Caco-2 (cell line): ENCODE results near the gene ZP4. TPM values are rescaled to one million over a fixed set of nuclear protein-coding genes. Genes with fewer than 3 reads are reported as not detected.

Experiments
- BruUV-seq: library from RNA; stranded (reverse); fragments of 400-500 nt; replicated peaks from 2 replicates; lab custom pipeline; 2021; lab: Mats Ljungman, UMichigan
- CTCF ChIA-PET: fragments of 300-600 bp; sonication (Branson Sonifier 250); formaldehyde crosslinking; loops from one replicate; lab custom pipeline; 2022; ENCODE audit warnings: antibody characterized with exemption; lab: Charles Lee
- POLR2A ChIA-PET: fragments of 300-600 bp; sonication (Branson Sonifier 250); formaldehyde crosslinking; loops from one replicate; lab custom pipeline; 2022; ENCODE audit warnings: antibody characterized with exemption; lab: Charles Lee
- DNase-seq, 2 experiments: peaks; one replicate each; pipeline versions ENCODE4 v3.0.0 to v3.0.0-alpha.2; 2020 to 2022
- H3K27me3 ChIP-seq: replicated peaks from 2 replicates; pipeline ENCODE4 v1.6.0; 2011; ENCODE audit warnings: low read length; ENCODE audit not compliant: control insufficient read depth, insufficient read depth
- H3K36me3 ChIP-seq: 2 replicates; pipeline ENCODE4 v1.5.1; 2011; ENCODE audit warnings: low read length; ENCODE audit not compliant: control insufficient read depth, insufficient read depth
- H3K4me1 ChIP-seq: fragments of 250-450 bp; sonication (Bioruptor Pico); 2 replicates; pipeline ENCODE4 v1.5.1; 2020; ENCODE audit warnings: mild to moderate bottlenecking
- H3K4me3 ChIP-seq: 2 replicates; pipeline ENCODE4 v1.5.1; 2011; ENCODE audit warnings: low read depth, mild to moderate bottlenecking, control low read depth, low read length
- H3K9me3 ChIP-seq: fragments of 250-450 bp; sonication (Bioruptor Pico); 2 replicates; pipeline ENCODE4 v1.5.1; 2020; ENCODE audit warnings: mild to moderate bottlenecking, moderate library complexity
- H3K27ac Mint-ChIP-seq: one replicate; pipeline ENCODE4 v1.8.0; 2022; ENCODE audit warnings: mixed read lengths; ENCODE audit not compliant: unreplicated experiment
- H3K27me3 Mint-ChIP-seq: one replicate; pipeline ENCODE4 v1.8.0; 2022; ENCODE audit warnings: mixed read lengths; ENCODE audit not compliant: insufficient read depth, unreplicated experiment
- H3K36me3 Mint-ChIP-seq: one replicate; pipeline ENCODE4 v1.8.0; 2022; ENCODE audit warnings: mild to moderate bottlenecking, mixed read lengths; ENCODE audit not compliant: insufficient read depth, unreplicated experiment
- H3K4me1 Mint-ChIP-seq: one replicate; pipeline ENCODE4 v1.8.0; 2022; ENCODE audit warnings: low read depth, mixed read lengths; ENCODE audit not compliant: unreplicated experiment
- H3K4me3 Mint-ChIP-seq: one replicate; pipeline ENCODE4 v1.8.0; 2022; ENCODE audit warnings: mild to moderate bottlenecking, moderate library complexity, mixed read lengths; ENCODE audit not compliant: unreplicated experiment
- H3K9me3 Mint-ChIP-seq: one replicate; pipeline ENCODE4 v1.8.0; 2022; ENCODE audit warnings: mixed read lengths; ENCODE audit not compliant: unreplicated experiment
- CTCF ChIP-seq, 2 experiments: fragments of 200-600 bp in 1 of 2; IDR thresholded peaks; 1 replicate in 1 of 2; 2 replicates in 1 of 2; pipeline versions ENCODE4 v1.5.1 to v1.8.0; 2011 to 2022; ENCODE audit warnings: antibody characterized with exemption in 1 of 2, control low read depth in 1 of 2, inconsistent platforms in 1 of 2, low read depth in 1 of 2, low read length in 1 of 2, mild to moderate bottlenecking in 1 of 2, moderate library complexity in 1 of 2; ENCODE audit not compliant: insufficient read depth in 1 of 2, severe bottlenecking in 1 of 2, unreplicated experiment in 1 of 2
- intact Hi-C: fragments of 100-400 bp; cut with micrococcal nuclease; formaldehyde crosslinking; loops from one replicate; pipeline ENCODE4 v1.10.0; 2022; ENCODE audit not compliant: unreplicated experiment
- total RNA-seq: library from RNA; stranded (reverse); gene quantifications from 2 replicates; pipeline ENCODE4 v1.2.3, GENCODE V29; 2022

The ZP4 gene
- total RNA-seq, 1 experiment from 2014 or later, result not detected

DNA sequence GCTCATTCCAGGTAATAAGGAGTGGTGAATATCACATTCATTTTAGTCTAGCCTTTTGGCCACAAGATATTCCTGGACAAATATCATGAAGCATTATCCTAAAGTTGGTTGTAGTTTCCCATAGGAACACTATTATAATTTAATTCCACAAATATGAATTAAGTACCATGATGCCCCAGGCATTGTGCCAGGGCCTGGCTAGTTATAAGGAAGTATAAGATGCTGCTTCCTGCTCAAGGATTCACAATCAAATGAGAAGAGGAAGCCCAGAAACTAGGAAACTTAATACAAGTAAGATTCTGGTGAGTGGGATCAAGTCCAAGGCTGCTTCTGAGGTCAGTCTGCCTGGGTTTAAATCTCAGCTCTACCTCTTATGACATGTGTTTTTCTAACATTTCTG is 30.6 kb upstream of the ZP4 start:
- Histone ChIP-seq H3K4me3 (no peak overlapping the region), H3K36me3 (no peaks in the 10 kb centered on the region), H3K27me3 (no peaks in the 10 kb centered on the region), H3K4me1 (no peaks in the 10 kb centered on the region), H3K9me3 (no peaks in the 10 kb centered on the region; the same call in 1 of the 2 replicates)
- intact Hi-C loops, result no loop called here
- no peak overlapping the region for H3K27ac Mint-ChIP-seq
- no peaks in the 10 kb centered on the region for H3K9me3 Mint-ChIP-seq
- H3K4me3 Mint-ChIP-seq, result no peak overlapping the region
- no TSS peak for BruUV-seq
- CTCF ChIA-PET, result no interaction called here
- no peak for TF ChIP-seq CTCF (IDR thresholded peaks at IDR 0.05; ENCODE audit: insufficient read depth in 1 of 2, low read depth in 1 of 2, low read length in 1 of 2, severe bottlenecking in 1 of 2, unreplicated experiment in 1 of 2)
- POLR2A ChIA-PET, result no interaction called here
- no peaks in the 10 kb centered on the region for H3K27me3 Mint-ChIP-seq
- H3K4me1 Mint-ChIP-seq, result no peaks in the 10 kb centered on the region
- DNase-seq, result no peak
- H3K36me3 Mint-ChIP-seq, result no peaks in the 10 kb centered on the region

GRCh38 chr1:237913345-237913744 is 22.6 kb upstream of the ZP4 start:
- Mint-ChIP-seq H3K4me3 (no peak overlapping the region), H3K9me3 (peaks cover 9% of the 10 kb centered on the region), H3K36me3 (no peaks in the 10 kb centered on the region), H3K4me1 (no peaks in the 10 kb centered on the region), H3K27me3 (no peaks in the 10 kb centered on the region), H3K27ac (no peak overlapping the region)
- no peaks in the 10 kb centered on the region for H3K27me3 ChIP-seq
- intact Hi-C loops, result no loop called here
- TF ChIP-seq CTCF (IDR thresholded peaks at IDR 0.05; ENCODE audit: insufficient read depth in 1 of 2, low read depth in 1 of 2, low read length in 1 of 2, severe bottlenecking in 1 of 2, unreplicated experiment in 1 of 2), result no peak
- no peaks in the 10 kb centered on the region for H3K9me3 ChIP-seq
- no peaks in the 10 kb centered on the region for H3K36me3 ChIP-seq
- H3K4me3 ChIP-seq, result no peak overlapping the region
- CTCF ChIA-PET, result no interaction called here
- no peaks in the 10 kb centered on the region for H3K4me1 ChIP-seq
- POLR2A ChIA-PET, result no interaction called here
- no TSS peak for BruUV-seq
- DNase-seq, result no peak

- no peak for DNase-seq
These were observed 21.2 kb upstream of the ZP4 start for GRCh38 chr1:237911911-237912310.

More at GRCh38 chr1:237911911-237912310, 21.2 kb upstream of the ZP4 start:
- Mint-ChIP-seq H3K27me3 (no peaks in the 10 kb centered on the region), H3K9me3 (peaks cover 9% of the 10 kb centered on the region), H3K27ac (no peak overlapping the region), H3K4me1 (no peaks in the 10 kb centered on the region), H3K36me3 (no peaks in the 10 kb centered on the region), H3K4me3 (no peak overlapping the region)
- no peaks in the 10 kb centered on the region for H3K36me3 ChIP-seq
- no peaks in the 10 kb centered on the region for H3K9me3 ChIP-seq
- no TSS peak for BruUV-seq
- intact Hi-C loops, result no loop called here
- H3K4me3 ChIP-seq, result no peak overlapping the region
- no peaks in the 10 kb centered on the region for H3K4me1 ChIP-seq
- H3K27me3 ChIP-seq, result no peaks in the 10 kb centered on the region
- POLR2A ChIA-PET, result no interaction called here
- CTCF ChIA-PET, result no interaction called here
- no peak for TF ChIP-seq CTCF (IDR thresholded peaks at IDR 0.05; ENCODE audit: insufficient read depth in 1 of 2, low read depth in 1 of 2, low read length in 1 of 2, severe bottlenecking in 1 of 2, unreplicated experiment in 1 of 2)
